HG03354 (cell line): ENCODE results near the gene ARMC9.
"Not testable (repeated sequence)": the region's sequence is repeated elsewhere in the genome, so short reads cannot be mapped to it uniquely, and the experiment has no call there.

Experiments
- ATAC-seq: cut with Tn5 transposase; IDR thresholded peaks from one replicate; pipeline ENCODE4 v1.9.1; 2021; ENCODE audit warnings: mild to moderate bottlenecking; ENCODE audit not compliant: unreplicated experiment, poor library complexity, severe bottlenecking

ARMC9 gene

DNA sequence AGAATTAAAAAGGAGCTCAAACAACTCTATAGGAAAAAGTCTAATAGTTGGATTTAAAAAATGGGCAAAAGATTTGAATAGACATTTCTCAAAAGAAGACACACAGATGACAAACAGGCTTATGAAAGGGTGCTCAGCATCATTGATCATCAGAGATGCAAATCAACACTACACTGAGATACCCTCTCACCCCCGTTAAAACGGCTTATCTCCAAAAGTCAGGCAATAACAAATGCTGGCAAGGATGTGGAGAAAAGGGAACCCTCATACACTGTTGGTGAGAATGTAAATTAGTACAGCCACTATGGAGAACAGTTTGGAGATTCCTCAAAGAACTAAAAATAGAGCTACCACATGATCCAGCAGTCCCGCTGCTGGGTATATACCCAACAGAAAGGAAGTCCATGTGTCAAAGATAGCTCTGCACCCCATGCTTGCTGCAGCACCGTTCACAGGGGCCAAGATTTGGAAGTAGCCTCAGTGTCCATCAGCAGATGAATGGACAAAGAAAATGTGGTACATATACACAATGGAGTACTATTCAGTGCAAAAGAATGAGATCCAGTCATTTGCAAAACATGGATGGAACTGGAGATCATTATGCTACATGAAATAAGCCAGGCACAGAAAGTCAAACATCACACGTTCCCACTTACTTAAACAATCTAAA is 150.4 kb downstream of the ARMC9 start:
- ATAC-seq: no peak

DNA sequence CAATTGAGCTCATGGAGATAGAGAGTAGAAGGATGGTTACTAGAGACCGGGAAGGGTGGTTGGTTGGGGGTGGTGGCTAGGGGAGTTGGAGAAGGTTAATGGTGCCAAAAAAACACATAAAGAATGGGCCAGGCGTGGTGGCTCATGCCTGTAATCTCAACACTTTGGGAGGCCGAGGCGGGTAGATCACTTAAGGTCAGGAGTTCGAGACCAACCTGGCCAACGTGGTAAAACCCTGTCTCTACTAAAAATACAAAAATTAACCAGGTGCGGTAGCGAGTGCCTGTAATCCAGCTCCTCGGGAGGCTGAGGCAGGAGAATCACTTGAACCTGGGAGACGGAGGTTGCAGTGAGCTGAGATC is 150.9 kb downstream of the ARMC9 start:
- not testable (repeated sequence) for ATAC-seq

- no peak for ATAC-seq
Observed at GRCh38 chr2:231351648-231352047, 153.2 kb downstream of the ARMC9 start.

GRCh38 chr2:231353469-231353868 is 155.0 kb downstream of the ARMC9 start:
- no peak for ATAC-seq

DNA sequence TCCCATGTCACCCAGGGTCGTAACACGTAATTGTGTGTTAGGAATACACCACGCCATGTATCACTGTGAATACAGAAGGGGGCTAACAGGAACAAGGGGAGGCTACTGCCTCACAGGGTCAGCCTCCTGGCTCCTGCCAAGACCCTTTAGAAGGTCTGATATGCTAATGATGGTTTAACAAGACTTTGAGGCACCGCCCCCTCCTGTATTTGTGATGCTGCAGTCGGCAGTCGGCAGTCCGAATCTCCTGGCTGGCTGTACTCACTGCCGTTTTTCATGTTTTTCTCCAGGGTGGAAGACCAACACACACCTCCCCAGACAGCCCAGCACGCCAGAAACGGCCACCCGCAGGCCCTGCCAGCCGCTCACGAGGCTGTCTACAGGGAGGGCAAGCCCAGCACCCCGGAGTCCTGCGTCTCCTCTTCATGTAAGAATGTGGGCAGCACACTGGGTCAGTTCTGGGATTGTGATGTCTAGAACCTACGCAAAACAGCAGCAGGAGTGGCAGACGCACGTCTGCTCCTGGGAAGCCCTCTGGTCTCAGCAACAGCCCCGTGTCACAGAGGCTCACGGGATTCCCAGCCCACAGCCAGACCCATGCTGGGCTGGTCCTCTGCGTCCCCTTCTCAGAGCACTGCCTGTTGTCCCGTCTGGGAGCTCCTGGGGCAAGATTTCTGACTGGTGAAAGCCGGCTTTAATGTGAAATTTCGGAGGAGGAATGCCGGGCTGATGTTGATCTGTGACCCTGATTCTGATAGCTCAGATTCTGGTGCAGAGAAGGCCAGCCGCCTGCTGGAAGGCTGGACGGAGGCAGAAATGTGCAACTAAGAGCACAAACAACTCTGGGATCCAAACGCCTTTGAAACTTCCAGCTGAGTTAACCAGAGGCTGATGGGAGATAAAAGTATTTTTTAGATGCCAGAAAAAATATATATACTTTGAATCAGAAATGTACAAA is 157.4 kb downstream of the ARMC9 start:
- ATAC-seq: no peak

- no peak for ATAC-seq
Observed at GRCh38 chr2:231356466-231356844, 158.0 kb downstream of the ARMC9 start.

DNA sequence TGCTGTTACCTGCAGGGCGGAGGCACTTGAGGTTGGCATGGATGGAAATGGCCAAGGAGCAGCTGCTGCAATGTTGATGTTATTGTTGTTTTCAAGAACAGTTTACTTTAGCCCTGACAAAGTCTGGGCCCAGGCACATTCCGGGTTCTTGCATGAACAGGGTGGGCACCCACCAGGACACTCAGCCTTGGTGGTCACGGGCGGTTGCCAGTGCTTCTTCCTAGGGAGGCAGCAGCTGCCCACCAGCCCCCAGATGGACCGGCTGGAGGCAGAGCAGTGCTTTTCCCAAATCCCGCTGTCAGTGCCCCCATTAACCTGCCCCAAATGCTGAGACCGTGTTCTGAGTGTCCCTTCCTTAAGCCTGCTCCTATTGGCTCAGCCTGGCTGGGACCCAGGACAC is 158.6 kb downstream of the ARMC9 start:
- ATAC-seq: no peak

GRCh38 chr2:231357931-231358330 is 159.5 kb downstream of the ARMC9 start:
- no peak for ATAC-seq

- no peak for ATAC-seq
Observed at GRCh38 chr2:231359441-231359840, 161.0 kb downstream of the ARMC9 start.

- no peak for ATAC-seq
Observed at GRCh38 chr2:231359948-231360347, 161.5 kb downstream of the ARMC9 start.

DNA sequence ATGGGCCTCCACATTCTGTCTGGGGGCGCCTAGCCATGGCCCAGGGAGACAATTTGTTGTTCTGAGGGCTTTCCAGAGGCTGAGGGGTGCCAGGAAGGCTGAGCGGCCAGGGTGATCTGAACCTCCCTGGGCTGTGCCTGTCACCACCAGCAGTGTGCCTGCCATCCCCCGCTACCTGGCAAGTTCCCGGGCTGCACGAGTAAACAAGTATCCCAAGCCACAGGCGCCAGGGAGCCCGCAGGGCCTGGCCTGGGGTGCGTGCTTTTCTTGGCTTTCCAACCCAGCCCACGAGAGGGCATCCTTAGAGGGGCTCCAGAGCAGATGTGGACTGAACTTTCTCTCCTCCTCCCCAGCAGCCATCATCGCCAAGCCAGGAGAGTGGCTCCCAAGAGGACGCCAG is 162.0 kb downstream of the ARMC9 start:
- no peak for ATAC-seq

DNA sequence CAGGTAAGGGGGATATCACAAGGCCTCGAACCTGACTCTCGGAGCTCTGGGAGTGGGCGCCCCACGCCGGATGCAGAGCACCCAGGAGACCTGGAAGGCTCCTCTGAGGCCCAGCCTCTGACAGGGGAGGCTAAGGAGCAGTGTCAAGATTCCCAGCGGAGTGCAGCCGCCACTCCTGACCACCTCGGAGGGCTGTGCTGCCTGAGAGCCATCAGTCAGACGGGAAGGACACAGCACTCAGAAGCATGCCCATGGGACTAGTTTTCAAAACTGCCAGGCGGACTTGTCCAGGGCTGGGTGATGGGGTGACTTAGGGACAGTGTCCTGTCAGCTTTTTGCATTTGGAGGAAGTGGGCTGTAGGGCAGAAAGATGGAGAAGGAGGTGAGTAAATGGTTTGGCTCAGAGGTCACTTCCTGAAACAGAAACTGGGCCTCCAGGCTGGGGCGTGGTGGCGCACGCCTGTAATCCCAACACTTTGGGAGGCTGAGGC is 162.5 kb downstream of the ARMC9 start:
- no peak for ATAC-seq

GRCh38 chr2:231361701-231362554 is 163.5 kb downstream of the ARMC9 start:
- peak; percentile 98 for ATAC-seq

- peak; percentile 10 for ATAC-seq
Observed at GRCh38 chr2:231362555-231363184, 164.2 kb downstream of the ARMC9 start.

DNA sequence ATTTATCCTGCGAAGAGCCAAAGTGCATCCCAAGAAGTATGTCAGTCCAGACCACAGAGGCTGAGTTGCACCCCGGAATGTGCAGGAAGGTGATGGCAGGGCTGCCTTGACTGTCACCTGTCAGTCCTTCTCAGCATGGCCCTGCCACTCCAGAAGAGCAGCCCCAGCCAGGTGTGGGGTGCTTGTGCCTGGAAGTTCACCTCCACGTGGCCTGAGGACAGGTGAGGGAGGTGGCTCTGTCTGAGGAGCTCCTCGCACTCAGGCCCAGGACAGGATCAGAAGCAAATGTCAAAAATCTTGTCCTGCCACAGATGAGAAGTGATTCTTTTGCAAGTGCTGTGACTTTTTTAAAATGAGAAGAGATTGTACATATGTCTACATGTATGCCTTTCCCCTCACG is 165.6 kb downstream of the ARMC9 start:
- ATAC-seq: no peak

- ATAC-seq: no peak
Observed at GRCh38 chr2:231364961-231365810, 166.8 kb downstream of the ARMC9 start.

DNA sequence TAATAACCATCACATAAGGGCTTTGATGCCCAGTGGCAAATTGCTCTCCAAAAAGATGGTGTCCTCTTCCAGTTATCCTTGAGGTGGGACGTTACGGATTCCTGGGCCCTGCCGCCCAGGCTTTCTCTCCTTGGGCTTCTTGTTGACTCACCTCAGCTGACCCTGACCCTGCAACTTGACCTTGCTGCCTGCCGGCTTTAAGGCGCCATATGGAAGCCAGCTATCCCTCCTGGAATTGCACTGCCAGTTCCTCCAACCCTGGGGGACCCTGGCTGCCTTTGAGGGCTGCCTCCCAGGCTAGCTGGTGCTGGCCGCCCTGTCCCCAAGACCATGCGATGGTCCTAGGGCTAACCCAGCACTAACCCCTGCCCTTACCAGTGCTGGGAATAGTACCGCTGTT is 168.7 kb downstream of the ARMC9 start:
- ATAC-seq: no peak

- no peak for ATAC-seq
Observed at GRCh38 chr2:231369580-231370428, 171.4 kb downstream of the ARMC9 start.
